ENCODE results near the gene TLE2. TPM values are rescaled to one million over a fixed set of nuclear protein-coding genes. Genes with fewer than 3 reads are reported as not detected.

TLE2 gene
- total RNA-seq = 12.3 to 14.1 TPM (median 13.7 TPM) in 3 replicates
- long read RNA-seq, partial matches to known transcripts = 6 of 46 reads
- long read RNA-seq, other reads (novel, unspliced or antisense) = 40 of 46 reads

GRCh38 chr19:3029065-3029923 is at the start of gene TLE2:
TLE2 (minus strand) TSS chr19:3029280; CDS start chr19:3028904, 376 bp downstream.
- Mint-ChIP-seq H3K27me3 (ENCODE audit: low read depth) (peaks cover 42% of the 10 kb centered on the region), H3K9me3 (ENCODE audit: low read depth) (no peaks in the 10 kb centered on the region), H3K4me1 (ENCODE audit: low read depth) (peaks cover 1% of the 10 kb centered on the region), H3K27ac (ENCODE audit: unreplicated experiment) (no peak within 1 kb of the TSS), H3K36me3 (ENCODE audit: low read depth) (peaks cover 3% of the 10 kb centered on the region), H3K4me3 (ENCODE audit: unreplicated experiment) (peak within 1 kb of the TSS; percentile 60)
- DNase-seq (ENCODE audit: low spot score) = no peak
- TF ChIP-seq CTCF (IDR thresholded peaks at IDR 0.05) = no peak

GRCh38 chr19:3075605-3076431 is 46.7 kb upstream of the TLE2 start:
- H3K4me3 Mint-ChIP-seq (ENCODE audit: unreplicated experiment) = peak overlapping the region; percentile 48
- no peak overlapping the region for H3K27ac Mint-ChIP-seq (ENCODE audit: unreplicated experiment)
- TF ChIP-seq CTCF (IDR thresholded peaks at IDR 0.05) = peak; percentile 90
- no peaks in the 10 kb centered on the region for H3K36me3 Mint-ChIP-seq (ENCODE audit: low read depth)
- H3K9me3 Mint-ChIP-seq (ENCODE audit: low read depth) = no peaks in the 10 kb centered on the region
- H3K4me1 Mint-ChIP-seq (ENCODE audit: low read depth) = peaks cover 15% of the 10 kb centered on the region
- no peak for DNase-seq (ENCODE audit: low spot score)
- no peaks in the 10 kb centered on the region for H3K27me3 Mint-ChIP-seq (ENCODE audit: low read depth)

GRCh38 chr19:3073931-3074595 is 45.0 kb upstream of the TLE2 start:
- peaks cover 10% of the 10 kb centered on the region for H3K4me1 Mint-ChIP-seq (ENCODE audit: low read depth)
- H3K4me3 Mint-ChIP-seq (ENCODE audit: unreplicated experiment) = no peak overlapping the region
- no peak overlapping the region for H3K27ac Mint-ChIP-seq (ENCODE audit: unreplicated experiment)
- H3K27me3 Mint-ChIP-seq (ENCODE audit: low read depth) = no peaks in the 10 kb centered on the region
- H3K36me3 Mint-ChIP-seq (ENCODE audit: low read depth) = no peaks in the 10 kb centered on the region
- no peak for DNase-seq (ENCODE audit: low spot score)
- TF ChIP-seq CTCF (IDR thresholded peaks at IDR 0.05) = peak; percentile 25
- no peaks in the 10 kb centered on the region for H3K9me3 Mint-ChIP-seq (ENCODE audit: low read depth)

- H3K27me3 Mint-ChIP-seq (ENCODE audit: low read depth) = no peaks in the 10 kb centered on the region
- H3K4me1 Mint-ChIP-seq (ENCODE audit: low read depth) = peaks cover 10% of the 10 kb centered on the region
- DNase-seq (ENCODE audit: low spot score) = no peak
- TF ChIP-seq CTCF (IDR thresholded peaks at IDR 0.05) = no peak
- no peak overlapping the region for H3K4me3 Mint-ChIP-seq (ENCODE audit: unreplicated experiment)
- no peak overlapping the region for H3K27ac Mint-ChIP-seq (ENCODE audit: unreplicated experiment)
- H3K9me3 Mint-ChIP-seq (ENCODE audit: low read depth) = no peaks in the 10 kb centered on the region
- no peaks in the 10 kb centered on the region for H3K36me3 Mint-ChIP-seq (ENCODE audit: low read depth)
These were observed 44.1 kb upstream of the TLE2 start for GRCh38 chr19:3073159-3073563.

GRCh38 chr19:3071768-3072167 is 42.7 kb upstream of the TLE2 start:
- no peak for DNase-seq (ENCODE audit: low spot score)
- H3K4me3 Mint-ChIP-seq (ENCODE audit: unreplicated experiment) = no peak overlapping the region

More at GRCh38 chr19:3071768-3072167, 42.7 kb upstream of the TLE2 start:
- H3K9me3 Mint-ChIP-seq (ENCODE audit: low read depth) = no peaks in the 10 kb centered on the region
- peaks cover 10% of the 10 kb centered on the region for H3K4me1 Mint-ChIP-seq (ENCODE audit: low read depth)
- TF ChIP-seq CTCF (IDR thresholded peaks at IDR 0.05) = no peak
- no peak overlapping the region for H3K27ac Mint-ChIP-seq (ENCODE audit: unreplicated experiment)
- H3K27me3 Mint-ChIP-seq (ENCODE audit: low read depth) = no peaks in the 10 kb centered on the region
- H3K36me3 Mint-ChIP-seq (ENCODE audit: low read depth) = no peaks in the 10 kb centered on the region

Measured in chondrocyte (in vitro differentiated cells).